Ishikawa (cell line): ENCODE results near the gene OPCML.

Source experiments
- CEBPB ChIP-seq: IDR thresholded peaks from 2 replicates; pipeline ENCODE4 v1.6.1; 2012
- EGR1 ChIP-seq: IDR thresholded peaks from 2 replicates; pipeline ENCODE4 v1.6.1; 2012
- EP300 ChIP-seq: IDR thresholded peaks from 2 replicates; pipeline ENCODE4 v1.6.1; 2012; ENCODE audit warnings: borderline replicate concordance
- RAD21 ChIP-seq: IDR thresholded peaks from 2 replicates; pipeline ENCODE4 v1.6.1; 2012; ENCODE audit warnings: low read depth
- TAF1 ChIP-seq: IDR thresholded peaks from 2 replicates; pipeline ENCODE4 v1.6.1; 2012; ENCODE audit warnings: low read depth, mild to moderate bottlenecking
- TCF12 ChIP-seq: IDR thresholded peaks from 2 replicates; pipeline ENCODE4 v1.6.1; 2012; ENCODE audit warnings: low read depth
- YY1 ChIP-seq: IDR thresholded peaks from 2 replicates; pipeline ENCODE4 v1.6.1; 2012; ENCODE audit warnings: low read depth
- ZBTB7A ChIP-seq: IDR thresholded peaks from 2 replicates; pipeline ENCODE4 v1.6.1; 2012; ENCODE audit warnings: low read depth
- TF ChIP-seq, protein P1 (sequence below): IDR thresholded peaks from 2 replicates; pipeline ENCODE4 v1.6.1; 2012; ENCODE audit warnings: low read depth, mild to moderate bottlenecking
- TF ChIP-seq, protein P2 (sequence below): IDR thresholded peaks from 2 replicates; pipeline ENCODE4 v1.6.1; 2012
- TF ChIP-seq, protein P3 (sequence below): IDR thresholded peaks from 2 replicates; pipeline ENCODE4 v1.6.1; 2012

DNA sequence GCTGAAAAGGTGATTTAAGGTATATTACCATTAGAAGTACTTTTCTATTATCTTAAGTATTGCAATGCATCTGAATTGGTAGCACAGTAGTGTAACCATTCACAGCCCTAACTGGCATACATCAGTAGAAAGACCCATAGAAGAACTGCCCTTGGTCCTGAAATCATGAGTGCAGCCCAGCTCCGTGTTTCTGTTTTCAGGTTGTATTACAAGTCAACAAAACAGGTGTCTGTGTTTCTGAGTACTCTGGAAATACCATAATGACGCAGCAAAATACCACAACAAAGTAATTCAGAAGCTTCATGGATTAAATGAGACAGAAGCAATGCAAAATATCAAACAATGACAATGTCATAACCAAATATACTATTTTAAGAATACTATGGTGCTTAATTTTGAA, 226.3 kb downstream of the OPCML start:
- TF ChIP-seq, protein P1, sequence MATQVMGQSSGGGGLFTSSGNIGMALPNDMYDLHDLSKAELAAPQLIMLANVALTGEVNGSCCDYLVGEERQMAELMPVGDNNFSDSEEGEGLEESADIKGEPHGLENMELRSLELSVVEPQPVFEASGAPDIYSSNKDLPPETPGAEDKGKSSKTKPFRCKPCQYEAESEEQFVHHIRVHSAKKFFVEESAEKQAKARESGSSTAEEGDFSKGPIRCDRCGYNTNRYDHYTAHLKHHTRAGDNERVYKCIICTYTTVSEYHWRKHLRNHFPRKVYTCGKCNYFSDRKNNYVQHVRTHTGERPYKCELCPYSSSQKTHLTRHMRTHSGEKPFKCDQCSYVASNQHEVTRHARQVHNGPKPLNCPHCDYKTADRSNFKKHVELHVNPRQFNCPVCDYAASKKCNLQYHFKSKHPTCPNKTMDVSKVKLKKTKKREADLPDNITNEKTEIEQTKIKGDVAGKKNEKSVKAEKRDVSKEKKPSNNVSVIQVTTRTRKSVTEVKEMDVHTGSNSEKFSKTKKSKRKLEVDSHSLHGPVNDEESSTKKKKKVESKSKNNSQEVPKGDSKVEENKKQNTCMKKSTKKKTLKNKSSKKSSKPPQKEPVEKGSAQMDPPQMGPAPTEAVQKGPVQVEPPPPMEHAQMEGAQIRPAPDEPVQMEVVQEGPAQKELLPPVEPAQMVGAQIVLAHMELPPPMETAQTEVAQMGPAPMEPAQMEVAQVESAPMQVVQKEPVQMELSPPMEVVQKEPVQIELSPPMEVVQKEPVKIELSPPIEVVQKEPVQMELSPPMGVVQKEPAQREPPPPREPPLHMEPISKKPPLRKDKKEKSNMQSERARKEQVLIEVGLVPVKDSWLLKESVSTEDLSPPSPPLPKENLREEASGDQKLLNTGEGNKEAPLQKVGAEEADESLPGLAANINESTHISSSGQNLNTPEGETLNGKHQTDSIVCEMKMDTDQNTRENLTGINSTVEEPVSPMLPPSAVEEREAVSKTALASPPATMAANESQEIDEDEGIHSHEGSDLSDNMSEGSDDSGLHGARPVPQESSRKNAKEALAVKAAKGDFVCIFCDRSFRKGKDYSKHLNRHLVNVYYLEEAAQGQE = peak; percentile 76
- no peak for TF ChIP-seq YY1
- TF ChIP-seq RAD21 = no peak
- no peak for TF ChIP-seq TAF1
- TF ChIP-seq, protein P2, sequence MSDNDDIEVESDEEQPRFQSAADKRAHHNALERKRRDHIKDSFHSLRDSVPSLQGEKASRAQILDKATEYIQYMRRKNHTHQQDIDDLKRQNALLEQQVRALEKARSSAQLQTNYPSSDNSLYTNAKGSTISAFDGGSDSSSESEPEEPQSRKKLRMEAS = no peak
- no peak for TF ChIP-seq CEBPB
- TF ChIP-seq, protein P3, sequence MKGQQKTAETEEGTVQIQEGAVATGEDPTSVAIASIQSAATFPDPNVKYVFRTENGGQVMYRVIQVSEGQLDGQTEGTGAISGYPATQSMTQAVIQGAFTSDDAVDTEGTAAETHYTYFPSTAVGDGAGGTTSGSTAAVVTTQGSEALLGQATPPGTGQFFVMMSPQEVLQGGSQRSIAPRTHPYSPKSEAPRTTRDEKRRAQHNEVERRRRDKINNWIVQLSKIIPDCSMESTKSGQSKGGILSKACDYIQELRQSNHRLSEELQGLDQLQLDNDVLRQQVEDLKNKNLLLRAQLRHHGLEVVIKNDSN = no peak
- no peak for TF ChIP-seq EP300
- no peak for TF ChIP-seq TCF12
- TF ChIP-seq ZBTB7A = no peak
- TF ChIP-seq EGR1 = no peak
